SKM-1 treated with dmso at 0.1 percent for 144 hours (cell line): ENCODE measurements around the gene FMN1.

Source experiments
- DNase-seq: peaks from one replicate; lab custom pipeline; 2025; ENCODE audit not compliant: unreplicated experiment; lab: John Stamatoyannopoulos, UW

FMN1 gene

DNA sequence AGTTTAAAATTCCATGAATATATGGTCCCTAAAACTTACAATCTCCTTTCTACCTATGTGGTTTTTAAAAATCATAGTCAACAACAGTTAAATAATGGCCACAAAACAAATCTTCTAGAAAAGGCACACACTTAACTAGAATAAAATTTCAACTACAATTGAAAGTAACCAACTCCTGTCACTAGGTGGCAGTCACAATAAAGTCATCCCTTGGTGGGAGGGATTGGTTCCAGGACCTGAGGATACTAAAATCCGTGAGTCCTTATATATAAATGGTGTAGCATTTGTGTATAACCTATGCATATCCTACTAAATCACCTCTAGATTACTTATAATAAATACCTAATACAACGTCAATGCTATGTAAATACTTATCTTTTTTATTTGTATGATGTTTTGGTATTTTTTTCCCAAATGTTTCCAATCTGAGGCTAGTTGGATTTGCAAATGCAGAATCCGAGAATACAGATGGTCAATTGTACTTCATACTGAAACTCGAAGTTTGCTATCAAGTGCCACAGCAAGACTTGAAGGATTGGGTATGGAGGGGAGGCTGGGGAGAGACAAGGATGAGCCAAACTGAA, 172.6 kb downstream of the FMN1 start:
- DNase-seq, result peak; percentile 25

DNA sequence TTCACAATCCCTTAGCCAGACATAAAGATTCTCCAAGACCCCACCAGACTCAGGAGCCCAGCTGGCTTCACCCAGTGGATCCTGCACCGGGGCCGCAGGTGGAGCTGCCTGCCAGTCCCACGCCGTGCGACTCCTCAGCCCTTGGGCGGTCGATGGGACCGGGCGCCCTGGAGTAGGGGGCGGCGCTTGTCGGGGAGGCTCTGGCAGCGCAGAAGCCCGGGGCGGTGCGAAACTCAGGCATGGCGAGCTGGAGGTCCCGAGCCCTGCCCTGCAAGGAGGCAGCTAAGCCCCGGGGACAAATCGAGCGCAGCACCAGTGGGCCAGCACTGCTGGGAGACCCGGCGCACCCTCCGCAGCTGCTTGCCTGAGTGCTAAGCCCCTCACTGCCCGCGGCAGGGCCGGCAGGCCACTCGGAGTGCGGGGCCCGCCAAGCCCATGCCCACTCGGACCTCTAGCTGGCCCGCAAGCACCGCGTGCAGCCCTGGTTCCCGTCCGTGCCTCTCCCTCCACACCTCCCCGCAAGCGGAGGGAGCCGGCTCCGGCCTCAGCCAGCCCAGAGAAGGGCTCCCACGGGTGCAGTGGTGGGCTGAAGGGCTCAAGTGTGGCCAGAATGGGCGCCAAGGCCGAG, 175.0 kb downstream of the FMN1 start:
- no peak for DNase-seq

DNA sequence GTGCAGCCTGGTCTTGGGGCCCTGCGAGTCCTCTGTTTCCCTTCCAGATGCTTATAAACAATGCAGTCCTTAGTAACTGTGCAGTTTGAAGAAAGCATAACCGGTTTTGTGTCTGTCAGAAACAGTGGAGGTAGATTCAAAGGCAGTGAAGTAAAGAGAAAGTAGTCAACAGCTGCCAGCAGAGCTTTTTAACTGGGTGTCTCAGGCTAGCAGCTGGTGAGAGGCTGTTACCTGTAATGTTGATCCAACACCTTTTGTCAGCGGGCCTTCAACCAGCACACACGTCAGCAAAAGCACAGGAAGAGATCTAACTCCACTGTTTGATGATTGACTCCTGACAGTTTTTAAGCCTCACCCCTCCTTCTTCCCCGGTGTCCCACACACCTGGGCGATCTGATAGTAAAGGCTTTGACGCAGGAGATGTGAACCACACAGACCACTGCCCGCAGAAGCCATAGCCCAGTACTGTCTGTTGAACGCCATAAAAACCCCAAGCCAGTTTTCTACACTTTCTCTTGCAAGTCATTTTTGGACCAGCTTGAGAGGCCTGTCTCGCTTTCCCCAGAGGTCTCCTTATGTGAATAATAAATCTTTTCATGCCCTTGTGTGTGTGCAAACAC, 178.0 kb downstream of the FMN1 start:
- DNase-seq, result no peak

DNA sequence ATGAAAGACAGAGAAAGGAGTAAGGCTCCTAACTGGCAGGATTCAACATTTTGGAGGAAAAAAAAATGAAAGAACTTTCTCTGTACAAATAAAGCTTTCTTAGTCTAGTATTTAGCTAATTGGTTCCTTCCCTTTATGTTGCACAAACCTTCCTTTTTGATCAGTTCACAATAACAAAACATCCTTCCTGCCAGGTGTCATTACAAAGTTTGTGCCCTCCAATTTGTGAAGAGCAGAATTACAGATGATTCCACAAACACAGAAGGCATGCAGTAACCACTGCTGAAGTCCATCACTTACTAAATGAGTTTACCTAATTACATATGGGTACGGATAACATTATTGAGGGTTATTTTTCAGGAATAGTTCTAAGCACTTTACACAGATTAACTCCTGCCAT, 179.9 kb downstream of the FMN1 start:
- no peak for DNase-seq

DNA sequence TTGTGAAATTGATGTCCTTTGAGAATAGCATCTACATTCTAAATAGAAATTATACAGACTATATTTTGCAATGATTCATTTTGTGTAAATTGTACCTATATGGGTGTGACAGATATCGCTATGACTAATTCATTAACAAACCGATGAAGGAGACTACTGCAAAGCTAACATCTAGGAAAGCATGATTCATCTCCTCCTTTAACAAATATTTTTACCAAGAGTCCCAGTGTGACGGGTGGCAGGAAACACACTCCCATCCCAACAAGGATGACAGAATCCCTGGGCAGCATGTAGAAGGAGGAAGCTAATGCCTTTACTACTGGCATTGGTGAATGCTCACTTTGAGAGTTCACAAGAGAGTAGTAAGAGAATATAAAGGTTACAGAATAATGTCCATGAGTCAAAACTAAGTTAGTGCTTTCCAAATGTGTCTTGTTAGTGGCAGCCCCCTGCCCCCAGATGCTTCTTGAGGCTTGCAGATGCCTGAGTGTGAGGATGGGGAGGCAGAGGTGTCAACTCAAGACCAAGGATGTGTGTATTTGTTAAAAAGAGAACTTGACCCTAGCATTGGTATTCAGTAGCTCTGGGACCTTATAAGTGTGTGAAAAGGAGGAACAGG, 180.6 kb downstream of the FMN1 start:
- no peak for DNase-seq

DNA sequence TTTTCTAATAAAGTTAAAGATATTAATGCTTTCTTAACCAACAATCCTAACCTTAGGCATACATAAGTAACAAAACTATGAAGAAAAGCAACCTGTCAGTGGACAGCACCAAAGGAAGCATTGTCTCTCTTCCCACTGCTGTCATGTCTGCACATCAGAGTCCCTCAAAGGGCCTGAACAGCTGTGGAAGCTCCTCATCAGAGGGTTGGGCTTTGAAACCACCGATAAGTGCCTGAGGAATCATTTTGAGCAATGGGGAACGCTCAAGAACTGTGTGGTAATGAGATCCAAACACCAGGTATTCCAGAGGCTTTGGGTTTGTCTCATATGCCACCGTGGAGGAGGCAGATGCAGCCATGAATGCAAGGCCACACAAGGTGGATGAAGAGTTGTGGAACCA, 182.5 kb downstream of the FMN1 start:
- DNase-seq, result no peak

DNA sequence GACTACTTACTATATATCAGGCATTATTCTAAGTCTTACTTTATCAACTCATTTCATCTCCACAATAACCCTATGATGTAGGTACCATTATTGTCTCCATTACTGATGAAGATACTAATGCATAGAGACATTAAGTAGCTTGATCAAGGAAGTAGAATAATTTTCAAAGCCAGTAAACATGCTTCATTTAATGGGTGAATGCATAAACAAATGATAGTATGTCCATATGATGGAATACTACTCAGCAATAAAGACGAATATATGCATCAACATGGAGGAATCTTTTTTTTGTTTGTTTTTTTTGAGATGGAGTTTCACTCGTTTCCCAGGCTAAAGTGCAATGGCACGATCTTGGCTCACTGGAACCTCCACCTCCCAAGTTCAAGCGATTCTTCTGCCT, 184.9 kb downstream of the FMN1 start:
- DNase-seq, result no peak

DNA sequence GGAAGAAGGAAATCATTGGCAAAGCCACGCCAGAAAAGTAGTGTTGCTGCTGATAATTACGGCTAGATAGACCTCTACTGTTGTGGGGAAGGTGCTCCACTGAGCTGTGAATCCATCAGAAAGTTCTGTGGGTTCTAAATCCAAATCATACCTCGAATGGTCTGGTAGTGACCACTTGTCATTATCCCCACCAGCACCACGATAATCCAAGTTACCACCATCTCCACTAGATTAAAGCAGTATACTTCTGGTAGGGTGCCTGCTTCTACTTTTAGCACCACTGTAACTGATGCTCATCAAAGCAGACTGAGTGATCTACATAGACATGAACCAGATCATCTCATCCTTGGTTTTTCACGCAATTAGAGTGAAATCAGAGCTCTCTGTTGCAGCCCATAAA, 185.5 kb downstream of the FMN1 start:
- DNase-seq, result no peak

DNA sequence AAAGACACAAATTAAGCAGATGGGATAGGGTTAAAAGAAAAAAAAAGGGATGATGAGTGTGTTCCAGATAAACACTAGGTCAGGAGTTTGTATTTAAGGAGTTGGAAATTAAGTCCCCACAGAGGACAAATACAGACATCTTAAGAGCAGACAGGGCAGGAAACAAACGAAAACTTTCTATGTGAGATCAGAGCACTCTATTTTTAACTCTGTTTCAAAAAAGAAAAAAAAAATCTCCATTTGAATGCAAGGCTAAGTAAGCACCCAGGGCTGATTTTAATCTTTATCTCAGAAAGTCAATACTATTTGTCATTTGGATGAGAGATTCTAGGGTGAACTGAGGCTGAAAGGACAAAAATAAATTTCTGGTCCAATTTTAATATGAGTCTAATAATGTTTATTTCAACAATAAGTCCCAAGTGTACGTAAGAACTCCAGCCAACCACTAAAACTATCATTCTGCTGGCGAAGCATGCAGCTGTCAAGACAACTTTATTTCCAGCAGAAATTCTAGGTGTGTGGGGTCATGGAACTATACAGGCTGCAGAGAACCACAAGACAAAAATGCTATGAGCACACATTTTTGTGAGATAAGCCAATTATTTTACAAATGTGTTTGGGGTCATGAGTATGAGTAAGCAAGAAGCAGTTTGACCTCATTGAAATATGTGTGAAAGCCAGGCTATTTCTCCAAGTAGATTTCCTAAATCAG, 186.1 kb downstream of the FMN1 start:
- DNase-seq, result no peak

DNA sequence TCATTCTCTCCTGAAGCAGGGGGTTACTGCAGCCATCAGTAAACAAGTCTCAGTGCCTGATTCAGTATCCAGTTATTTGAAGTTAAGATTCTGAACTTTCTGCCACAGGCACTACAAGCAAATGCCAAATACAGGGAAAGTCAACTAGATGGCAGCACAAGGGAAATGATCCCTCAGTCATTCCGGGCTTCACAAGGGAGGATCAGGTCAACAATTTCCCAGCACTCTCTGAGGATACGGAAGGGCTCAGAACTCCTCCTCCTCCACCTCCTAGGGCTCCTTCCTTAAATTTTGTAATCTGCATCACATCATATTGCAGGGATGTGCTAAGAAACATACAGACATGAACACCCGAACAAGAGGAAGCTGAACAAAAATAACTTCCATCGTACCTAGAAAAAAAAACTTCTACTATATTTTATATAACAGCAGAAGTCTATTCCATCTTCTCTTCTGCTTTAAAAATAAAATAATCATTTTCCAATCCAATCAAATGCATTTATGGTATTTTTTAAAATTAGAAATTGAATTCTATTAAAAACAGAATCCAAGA, 187.1 kb downstream of the FMN1 start:
- DNase-seq, result no peak

DNA sequence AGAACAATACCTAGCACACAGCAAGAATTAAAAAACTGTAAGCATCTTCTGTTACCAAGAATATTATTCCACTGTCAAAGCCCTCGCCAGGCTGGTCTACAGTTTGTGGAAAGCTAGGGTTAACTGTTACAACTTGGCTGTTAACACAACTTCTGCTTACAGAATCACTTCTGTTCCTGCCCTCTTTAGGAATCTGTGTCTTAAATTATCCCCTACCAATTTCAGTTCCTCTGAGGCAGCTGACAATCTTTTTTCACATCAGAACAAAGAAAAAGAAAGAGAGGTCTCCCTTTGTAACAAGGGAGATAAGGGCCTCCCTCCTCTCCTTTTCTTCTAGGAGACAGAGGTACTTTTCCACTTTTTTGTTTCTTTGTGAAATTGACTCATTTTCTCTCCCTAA, 188.9 kb downstream of the FMN1 start:
- DNase-seq, result peak; percentile 14

DNA sequence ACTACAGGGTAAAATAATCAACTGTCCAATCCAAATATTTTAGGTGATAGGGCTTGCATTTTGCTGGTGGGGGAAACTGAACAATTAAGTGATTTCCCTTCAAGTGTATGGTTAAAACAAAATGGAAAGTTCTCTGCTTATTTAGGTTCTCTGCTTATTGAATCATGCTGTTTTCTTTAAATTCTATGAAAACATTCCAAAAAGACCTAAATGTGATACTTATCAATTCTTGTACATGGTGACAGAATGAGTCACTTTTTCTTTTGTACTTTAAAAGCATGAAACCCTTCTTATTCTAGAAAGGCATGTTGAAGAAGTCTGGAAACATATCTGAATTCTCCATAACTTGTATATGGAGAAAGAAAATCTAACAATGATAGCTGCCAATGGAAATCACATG, 192.6 kb downstream of the FMN1 start:
- no peak for DNase-seq

DNA sequence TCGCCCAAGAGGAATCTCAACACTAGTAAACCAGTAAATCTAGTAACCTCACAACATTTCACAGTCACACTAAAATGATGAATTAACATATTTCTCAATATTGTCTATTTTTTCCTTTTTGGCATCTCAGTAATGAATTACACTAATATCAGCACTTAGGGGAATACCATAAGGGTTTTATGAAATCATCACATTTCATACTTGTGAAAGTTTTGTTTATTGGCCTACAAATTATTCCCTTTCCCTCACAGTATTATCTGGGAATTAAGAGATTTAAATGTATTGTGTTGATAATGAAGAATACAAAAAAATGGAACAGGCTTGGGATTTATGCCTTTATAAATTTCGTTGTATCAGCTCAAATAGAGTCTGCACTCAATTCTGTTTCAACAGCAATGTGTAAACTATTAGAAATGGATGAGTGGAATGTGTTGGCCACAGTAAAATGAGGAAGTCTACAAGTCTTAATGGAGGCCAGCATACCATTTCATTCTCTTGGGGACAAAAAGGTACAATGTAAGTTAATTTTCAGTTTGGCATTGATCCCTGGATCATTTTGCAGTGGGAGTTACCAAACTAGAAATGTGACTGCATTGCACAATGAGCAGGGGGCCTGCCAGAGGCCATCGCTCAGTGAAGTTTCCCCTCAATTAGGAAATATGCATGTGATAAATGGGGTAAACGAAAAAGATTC, 195.4 kb downstream of the FMN1 start:
- no peak for DNase-seq

DNA sequence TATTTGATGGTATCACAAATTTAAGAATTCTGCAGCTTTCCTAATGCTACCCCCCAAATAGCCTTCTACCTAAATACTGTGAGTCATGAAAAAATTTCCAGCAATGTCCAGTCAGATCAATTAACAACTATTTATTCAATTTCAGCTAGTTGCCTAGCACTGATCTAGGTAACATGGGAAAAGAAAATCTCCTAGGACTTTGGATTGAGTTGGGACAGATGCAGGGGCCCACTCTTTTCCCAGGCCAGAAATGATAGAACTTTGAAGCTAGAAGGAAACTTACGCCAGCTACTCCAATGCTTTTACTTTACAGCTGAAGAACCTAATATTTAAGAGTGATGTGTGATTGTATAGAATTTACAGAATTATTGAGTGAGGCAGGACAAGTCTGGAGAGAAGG, 196.3 kb downstream of the FMN1 start:
- DNase-seq, result no peak

DNA sequence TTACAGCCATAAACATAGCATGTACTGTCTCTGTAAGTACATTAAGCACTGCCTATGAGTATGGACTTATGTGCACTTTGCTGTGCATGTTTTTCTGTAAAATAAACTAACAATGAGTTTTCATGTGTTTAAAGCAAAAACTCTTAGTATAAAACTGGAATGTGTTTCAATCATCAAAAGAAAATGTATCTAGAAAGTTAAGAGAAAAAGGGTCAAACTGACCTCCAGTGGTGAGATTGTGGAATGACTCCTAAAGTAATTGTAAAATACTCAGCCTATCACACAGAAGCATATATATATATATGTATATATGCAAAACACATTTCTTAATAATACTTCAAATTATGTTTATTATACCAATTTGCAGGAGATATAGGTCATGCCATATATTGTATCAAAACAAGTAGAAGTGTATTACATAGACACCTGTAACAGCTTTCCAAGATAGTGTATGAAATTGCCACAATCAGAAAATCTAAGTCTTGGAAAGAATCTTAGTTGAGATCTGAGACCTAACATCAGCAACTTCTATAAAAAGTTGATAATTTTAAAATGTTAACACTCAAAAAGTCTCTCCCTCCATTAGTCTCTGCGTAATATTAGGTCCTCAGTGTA, 199.6 kb downstream of the FMN1 start:
- peak; percentile 24 for DNase-seq

DNA sequence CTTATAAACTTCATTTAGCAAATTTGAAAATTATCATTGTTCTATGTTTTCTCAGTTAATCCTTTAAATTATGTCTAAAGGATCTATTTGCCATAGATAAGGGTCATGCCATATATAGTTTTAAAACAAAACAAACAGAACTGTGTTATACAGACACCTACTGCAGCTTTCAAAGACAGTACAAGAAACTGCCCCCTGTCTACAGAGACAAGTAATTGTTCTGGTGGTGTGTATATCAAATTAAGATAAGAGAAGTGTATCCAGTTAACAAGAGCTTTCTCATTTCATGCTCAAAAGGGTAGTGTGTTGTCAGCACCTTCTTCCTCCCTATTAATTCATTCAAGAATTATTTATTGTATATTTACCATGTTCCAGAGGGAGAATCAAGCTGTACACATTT, 201.2 kb downstream of the FMN1 start:
- no peak for DNase-seq

DNA sequence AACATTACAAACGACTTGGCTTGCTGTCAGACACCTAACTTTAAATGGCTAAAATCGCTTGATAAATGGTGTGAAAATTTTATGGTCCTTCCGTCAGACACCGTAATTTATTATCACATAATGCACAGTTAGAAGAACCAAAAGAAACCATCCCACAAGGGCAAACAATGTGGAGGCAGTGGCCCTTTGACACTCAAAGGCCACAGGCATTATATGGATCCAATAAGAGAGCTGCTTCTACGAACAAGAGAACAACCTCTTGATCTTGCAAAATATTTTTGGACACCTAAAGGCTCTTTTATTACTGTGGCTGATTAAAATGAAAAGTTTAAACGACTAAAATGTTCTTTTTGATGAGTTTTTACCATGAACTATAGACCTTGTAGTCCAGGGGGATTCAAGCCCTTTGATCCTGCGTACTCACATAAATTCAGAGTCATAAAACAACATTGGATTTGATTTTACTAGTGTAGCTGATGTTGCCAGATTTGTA, 202.8 kb downstream of the FMN1 start:
- no peak for DNase-seq

DNA sequence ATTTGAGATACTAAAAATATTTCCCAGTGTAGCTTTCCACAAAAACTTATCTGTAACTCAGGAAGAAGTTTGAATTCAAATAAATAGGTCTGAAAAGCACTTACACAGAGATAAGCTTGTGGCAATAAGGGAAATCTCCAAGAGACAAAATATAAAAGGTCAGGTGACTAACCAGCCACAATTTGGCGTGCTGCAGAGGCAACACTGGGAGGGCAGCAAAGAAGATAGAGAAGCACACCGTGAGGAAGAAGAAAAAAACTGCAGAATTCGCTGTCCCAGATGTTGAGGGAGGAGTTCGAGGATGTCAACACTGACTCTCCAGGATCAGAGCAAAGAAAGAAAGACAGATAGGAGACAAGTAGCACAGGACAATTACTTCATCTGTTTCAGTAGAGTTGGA, 204.4 kb downstream of the FMN1 start:
- no peak for DNase-seq

DNA sequence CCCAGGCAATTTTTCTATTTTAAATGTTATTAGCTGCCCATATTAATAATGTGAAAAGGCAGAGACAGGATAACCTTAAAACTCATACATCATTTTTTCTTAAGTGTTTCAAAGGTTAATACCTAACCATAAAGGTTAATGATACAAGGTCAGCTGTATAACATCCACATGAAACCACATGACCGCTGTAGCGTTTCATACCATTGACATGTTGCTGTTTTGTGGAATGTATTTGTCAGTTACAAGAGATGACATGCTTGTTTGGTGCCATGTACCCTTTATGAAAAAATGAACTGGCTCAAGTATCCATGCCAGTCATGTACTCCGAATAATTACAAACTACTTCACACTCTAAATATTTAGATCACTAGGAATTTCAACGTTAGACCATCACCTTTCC, 207.4 kb downstream of the FMN1 start:
- no peak for DNase-seq

DNA sequence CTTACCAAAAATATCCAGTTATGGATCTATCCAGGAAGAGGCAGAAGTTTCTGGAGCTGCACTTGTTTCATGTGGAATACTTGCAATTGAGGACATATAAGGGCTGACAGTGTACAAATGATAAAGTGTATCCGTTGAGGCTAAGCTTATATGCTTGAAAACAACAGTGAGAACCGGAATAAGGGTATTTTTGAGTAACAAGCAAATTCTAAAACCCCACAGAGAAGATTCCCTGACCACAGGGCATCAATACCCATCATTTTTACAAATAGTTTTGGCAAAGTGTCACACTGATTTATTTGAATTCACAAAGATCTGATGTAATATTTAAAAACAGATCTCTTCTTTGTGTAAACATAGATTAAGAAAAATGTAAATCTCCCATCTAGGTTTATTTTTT, 208.4 kb downstream of the FMN1 start:
- no peak for DNase-seq
